IMR-90 (cell line): ENCODE results near the gene KLK5.
A peak's percentile ranks its signal among the peaks of the same experiment; 100 is the strongest.

Experiments used
- BHLHE40 ChIP-seq: fragments of 150-350 bp; IDR thresholded peaks from 2 replicates; pipeline ENCODE4 v1.6.1; 2016; ENCODE audit warnings: mild to moderate bottlenecking, low read depth, low read length
- CEBPB ChIP-seq: IDR thresholded peaks from 2 replicates; pipeline ENCODE4 v1.6.1; 2012; ENCODE audit warnings: low read depth, low read length, improper control_type of control experiment
- CHD1 ChIP-seq: IDR thresholded peaks from 2 replicates; pipeline ENCODE4 v1.6.1; 2012; ENCODE audit warnings: low read depth, low read length, improper control_type of control experiment
- MAFK ChIP-seq: IDR thresholded peaks from 2 replicates; pipeline ENCODE4 v1.6.1; 2012; ENCODE audit warnings: low read depth, low read length, improper control_type of control experiment
- MAZ ChIP-seq: IDR thresholded peaks from 2 replicates; pipeline ENCODE4 v1.6.1; 2012; ENCODE audit warnings: low read depth, mild to moderate bottlenecking, low read length, improper control_type of control experiment, moderate library complexity, borderline replicate concordance
- MXI1 ChIP-seq: IDR thresholded peaks from 2 replicates; pipeline ENCODE4 v1.6.1; 2012; ENCODE audit warnings: low read depth, mild to moderate bottlenecking, low read length, moderate library complexity, borderline replicate concordance
- POLR2A ChIP-seq: IDR thresholded peaks from 2 replicates; pipeline ENCODE4 v1.6.1; 2012; ENCODE audit warnings: mild to moderate bottlenecking, low read depth, low read length
- RAD21 ChIP-seq: IDR thresholded peaks from 2 replicates; pipeline ENCODE4 v1.6.1; 2012; ENCODE audit warnings: low read length, improper control_type of control experiment
- RCOR1 ChIP-seq: IDR thresholded peaks from 2 replicates; pipeline ENCODE4 v1.6.1; 2012; ENCODE audit warnings: mild to moderate bottlenecking, low read length, improper control_type of control experiment; ENCODE audit not compliant: insufficient replicate concordance
- SMC3 ChIP-seq: fragments of 150-350 bp; IDR thresholded peaks from 2 replicates; pipeline ENCODE4 v1.6.1; 2016; ENCODE audit warnings: low read depth, mild to moderate bottlenecking, antibody characterized with exemption, low read length, moderate library complexity
- TF ChIP-seq, protein P1 (sequence below): conservative IDR thresholded peaks from 2 replicates; pipeline ENCODE4 v1.5.1; 2012; ENCODE audit warnings: mild to moderate bottlenecking, low read depth, low read length, improper control_type of control experiment
- TF ChIP-seq, protein P2 (sequence below): fragments of 150-350 bp; IDR thresholded peaks from 2 replicates; pipeline ENCODE4 v1.6.1; 2016; ENCODE audit warnings: low read depth, mild to moderate bottlenecking, low read length, moderate library complexity, borderline replicate concordance
- TF ChIP-seq, protein P3 (sequence below): fragments of 150-350 bp; IDR thresholded peaks from 2 replicates; pipeline ENCODE4 v1.6.1; 2017; ENCODE audit warnings: mild to moderate bottlenecking, antibody characterized with exemption, low read length, low read depth

DNA sequence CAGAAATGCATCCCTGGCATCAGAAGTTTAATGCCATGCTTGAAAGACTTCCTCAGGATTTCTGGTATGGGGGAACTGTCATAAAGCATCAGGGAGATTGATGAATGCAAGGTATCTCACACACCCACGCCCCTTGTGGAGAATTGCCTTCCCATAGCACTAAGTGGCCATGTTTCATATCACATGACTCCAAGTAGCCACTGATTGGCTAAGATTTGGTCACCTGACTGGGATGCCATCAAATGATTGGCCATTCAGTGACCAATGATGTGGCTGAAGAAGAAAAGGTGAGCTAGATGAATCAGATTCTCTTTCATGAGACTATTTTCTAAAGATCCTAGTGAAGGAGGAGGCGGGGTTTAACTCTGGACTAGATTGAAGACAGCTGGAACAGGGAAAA, 41.3 kb upstream of the KLK5 start:
- TF ChIP-seq, protein P1, sequence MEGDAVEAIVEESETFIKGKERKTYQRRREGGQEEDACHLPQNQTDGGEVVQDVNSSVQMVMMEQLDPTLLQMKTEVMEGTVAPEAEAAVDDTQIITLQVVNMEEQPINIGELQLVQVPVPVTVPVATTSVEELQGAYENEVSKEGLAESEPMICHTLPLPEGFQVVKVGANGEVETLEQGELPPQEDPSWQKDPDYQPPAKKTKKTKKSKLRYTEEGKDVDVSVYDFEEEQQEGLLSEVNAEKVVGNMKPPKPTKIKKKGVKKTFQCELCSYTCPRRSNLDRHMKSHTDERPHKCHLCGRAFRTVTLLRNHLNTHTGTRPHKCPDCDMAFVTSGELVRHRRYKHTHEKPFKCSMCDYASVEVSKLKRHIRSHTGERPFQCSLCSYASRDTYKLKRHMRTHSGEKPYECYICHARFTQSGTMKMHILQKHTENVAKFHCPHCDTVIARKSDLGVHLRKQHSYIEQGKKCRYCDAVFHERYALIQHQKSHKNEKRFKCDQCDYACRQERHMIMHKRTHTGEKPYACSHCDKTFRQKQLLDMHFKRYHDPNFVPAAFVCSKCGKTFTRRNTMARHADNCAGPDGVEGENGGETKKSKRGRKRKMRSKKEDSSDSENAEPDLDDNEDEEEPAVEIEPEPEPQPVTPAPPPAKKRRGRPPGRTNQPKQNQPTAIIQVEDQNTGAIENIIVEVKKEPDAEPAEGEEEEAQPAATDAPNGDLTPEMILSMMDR, result no peak
- no peak for TF ChIP-seq SMC3
- TF ChIP-seq CHD1, result no peak
- no peak for TF ChIP-seq CEBPB
- no peak for TF ChIP-seq POLR2A
- no peak for TF ChIP-seq RCOR1
- no peak for TF ChIP-seq MAZ
- TF ChIP-seq, protein P2, sequence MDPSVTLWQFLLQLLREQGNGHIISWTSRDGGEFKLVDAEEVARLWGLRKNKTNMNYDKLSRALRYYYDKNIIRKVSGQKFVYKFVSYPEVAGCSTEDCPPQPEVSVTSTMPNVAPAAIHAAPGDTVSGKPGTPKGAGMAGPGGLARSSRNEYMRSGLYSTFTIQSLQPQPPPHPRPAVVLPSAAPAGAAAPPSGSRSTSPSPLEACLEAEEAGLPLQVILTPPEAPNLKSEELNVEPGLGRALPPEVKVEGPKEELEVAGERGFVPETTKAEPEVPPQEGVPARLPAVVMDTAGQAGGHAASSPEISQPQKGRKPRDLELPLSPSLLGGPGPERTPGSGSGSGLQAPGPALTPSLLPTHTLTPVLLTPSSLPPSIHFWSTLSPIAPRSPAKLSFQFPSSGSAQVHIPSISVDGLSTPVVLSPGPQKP, result no peak
- TF ChIP-seq, protein P3, sequence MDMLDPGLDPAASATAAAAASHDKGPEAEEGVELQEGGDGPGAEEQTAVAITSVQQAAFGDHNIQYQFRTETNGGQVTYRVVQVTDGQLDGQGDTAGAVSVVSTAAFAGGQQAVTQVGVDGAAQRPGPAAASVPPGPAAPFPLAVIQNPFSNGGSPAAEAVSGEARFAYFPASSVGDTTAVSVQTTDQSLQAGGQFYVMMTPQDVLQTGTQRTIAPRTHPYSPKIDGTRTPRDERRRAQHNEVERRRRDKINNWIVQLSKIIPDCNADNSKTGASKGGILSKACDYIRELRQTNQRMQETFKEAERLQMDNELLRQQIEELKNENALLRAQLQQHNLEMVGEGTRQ, result peak; percentile 43
- no peak for TF ChIP-seq MXI1
- no peak for TF ChIP-seq BHLHE40
- no peak for TF ChIP-seq RAD21
- no peak for TF ChIP-seq MAFK
